HG03432 (cell line): ENCODE results near the gene ADCY7.
A peak's percentile ranks its signal among the peaks of the same experiment; 100 is the strongest.

Source experiments
- ATAC-seq: cut with Tn5 transposase; IDR thresholded peaks from one replicate; pipeline ENCODE4 v1.9.1; 2021; ENCODE audit warnings: mild to moderate bottlenecking, moderate library complexity; ENCODE audit not compliant: unreplicated experiment

Gene ADCY7

GRCh38 chr16:50265716-50266336, 525 bp upstream of the ADCY7 start:
- ATAC-seq: peak; percentile 2

- no peak for ATAC-seq
Observed at GRCh38 chr16:50267151-50267631, 840 bp downstream of the ADCY7 start.

GRCh38 chr16:50267651-50268050, 1.3 kb downstream of the ADCY7 start:
- no peak for ATAC-seq

GRCh38 chr16:50268352-50268751, 2.0 kb downstream of the ADCY7 start:
- ATAC-seq: no peak

GRCh38 chr16:50269061-50269705, 2.8 kb downstream of the ADCY7 start:
- no peak for ATAC-seq

- ATAC-seq: no peak
Observed at GRCh38 chr16:50269769-50270509, 3.6 kb downstream of the ADCY7 start.

GRCh38 chr16:50270510-50271147, 4.3 kb downstream of the ADCY7 start:
- ATAC-seq: no peak

GRCh38 chr16:50271148-50272041, 5.0 kb downstream of the ADCY7 start:
- no peak for ATAC-seq

- no peak for ATAC-seq
Observed at GRCh38 chr16:50272111-50272571, 5.8 kb downstream of the ADCY7 start.

GRCh38 chr16:50272687-50273381, 6.5 kb downstream of the ADCY7 start:
- no peak for ATAC-seq

GRCh38 chr16:50273382-50273690, 7.0 kb downstream of the ADCY7 start:
- ATAC-seq: no peak

- peak; percentile 73 for ATAC-seq
Observed at GRCh38 chr16:50273888-50274325, 7.6 kb downstream of the ADCY7 start.

- ATAC-seq: peak; percentile 52
Observed at GRCh38 chr16:50274326-50275097, 8.2 kb downstream of the ADCY7 start.

- ATAC-seq: no peak
Observed at GRCh38 chr16:50275098-50275415, 8.7 kb downstream of the ADCY7 start.

- ATAC-seq: no peak
Observed at GRCh38 chr16:50275428-50276325, 9.3 kb downstream of the ADCY7 start.

GRCh38 chr16:50276326-50276640, 9.9 kb downstream of the ADCY7 start:
- ATAC-seq: no peak

GRCh38 chr16:50276801-50277555, 10.6 kb downstream of the ADCY7 start:
- no peak for ATAC-seq

GRCh38 chr16:50278251-50278650, 11.9 kb downstream of the ADCY7 start:
- no peak for ATAC-seq
